ENCODE data around the gene SLIT3. TPM values are rescaled to one million over a fixed set of nuclear protein-coding genes. Genes with fewer than 3 reads are reported as not detected.

Gene SLIT3
- total RNA-seq, 4 donors from 2014 or later, result 0.72 to 37.4 (median 5.3) TPM

DNA sequence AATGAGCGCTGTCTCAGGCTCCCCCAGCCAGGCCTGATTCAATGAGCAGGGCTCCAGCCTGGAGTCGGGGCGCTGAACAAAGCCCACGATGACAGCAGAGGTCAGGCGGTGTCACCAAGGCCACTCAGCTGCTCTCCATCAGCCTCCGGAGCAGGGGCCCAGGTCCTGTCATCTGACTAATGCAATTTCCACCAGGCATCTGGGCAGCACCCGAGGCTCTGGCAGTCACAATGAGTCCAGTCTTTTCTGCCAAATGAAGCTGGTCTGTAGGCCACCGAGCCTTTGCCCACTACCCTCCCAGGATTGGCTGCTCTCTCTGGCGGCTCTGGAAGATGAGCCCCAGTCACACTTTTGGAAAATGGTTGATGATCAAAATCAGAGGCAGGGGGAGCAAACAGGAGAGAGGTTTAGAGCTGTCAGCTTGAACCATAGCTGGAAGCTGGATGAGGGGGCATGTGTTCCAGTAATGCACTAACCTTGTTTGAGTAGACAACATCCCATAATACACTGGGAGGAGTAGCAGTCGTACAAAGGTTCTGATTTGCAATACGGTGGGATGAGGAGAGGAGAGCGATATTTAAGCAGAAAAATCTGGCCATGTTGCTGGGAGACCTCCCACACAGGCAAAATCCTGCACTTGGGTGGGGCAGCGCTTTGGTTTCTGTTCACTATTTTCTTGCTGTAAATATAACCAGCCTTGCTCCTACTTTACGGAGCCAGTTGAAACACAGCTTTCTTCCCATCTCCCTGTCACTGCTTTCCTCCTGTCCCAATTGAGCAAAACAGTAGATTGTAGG, 415.4 kb downstream of the SLIT3 start:
- 72 to 82% methylated on average over 7 to 11 of the region's 14 CpGs for WGBS, 2 donors
- peaks cover 0 to 6% (median 0%) of the 10 kb centered on the region in 3 donors for H3K4me1 ChIP-seq
- peaks cover 0 to 29% (median 0%) of the 10 kb centered on the region in 4 donors for H3K27me3 ChIP-seq
- no peak for DNase-seq
- no peak overlapping the region for H3K27ac ChIP-seq
- TF ChIP-seq POLR2A (IDR thresholded peaks at IDR 0.05), result no peak
- TF ChIP-seq, protein P1, sequence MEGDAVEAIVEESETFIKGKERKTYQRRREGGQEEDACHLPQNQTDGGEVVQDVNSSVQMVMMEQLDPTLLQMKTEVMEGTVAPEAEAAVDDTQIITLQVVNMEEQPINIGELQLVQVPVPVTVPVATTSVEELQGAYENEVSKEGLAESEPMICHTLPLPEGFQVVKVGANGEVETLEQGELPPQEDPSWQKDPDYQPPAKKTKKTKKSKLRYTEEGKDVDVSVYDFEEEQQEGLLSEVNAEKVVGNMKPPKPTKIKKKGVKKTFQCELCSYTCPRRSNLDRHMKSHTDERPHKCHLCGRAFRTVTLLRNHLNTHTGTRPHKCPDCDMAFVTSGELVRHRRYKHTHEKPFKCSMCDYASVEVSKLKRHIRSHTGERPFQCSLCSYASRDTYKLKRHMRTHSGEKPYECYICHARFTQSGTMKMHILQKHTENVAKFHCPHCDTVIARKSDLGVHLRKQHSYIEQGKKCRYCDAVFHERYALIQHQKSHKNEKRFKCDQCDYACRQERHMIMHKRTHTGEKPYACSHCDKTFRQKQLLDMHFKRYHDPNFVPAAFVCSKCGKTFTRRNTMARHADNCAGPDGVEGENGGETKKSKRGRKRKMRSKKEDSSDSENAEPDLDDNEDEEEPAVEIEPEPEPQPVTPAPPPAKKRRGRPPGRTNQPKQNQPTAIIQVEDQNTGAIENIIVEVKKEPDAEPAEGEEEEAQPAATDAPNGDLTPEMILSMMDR (IDR thresholded peaks at IDR 0.05), result no peak
- intact Hi-C loops (cut with DNase I), result no loop called here
- no peaks in the 10 kb centered on the region for H3K9me3 ChIP-seq
- H3K4me3 ChIP-seq, result no peak overlapping the region
- H3K36me3 ChIP-seq, result no peaks in the 10 kb centered on the region

DNA sequence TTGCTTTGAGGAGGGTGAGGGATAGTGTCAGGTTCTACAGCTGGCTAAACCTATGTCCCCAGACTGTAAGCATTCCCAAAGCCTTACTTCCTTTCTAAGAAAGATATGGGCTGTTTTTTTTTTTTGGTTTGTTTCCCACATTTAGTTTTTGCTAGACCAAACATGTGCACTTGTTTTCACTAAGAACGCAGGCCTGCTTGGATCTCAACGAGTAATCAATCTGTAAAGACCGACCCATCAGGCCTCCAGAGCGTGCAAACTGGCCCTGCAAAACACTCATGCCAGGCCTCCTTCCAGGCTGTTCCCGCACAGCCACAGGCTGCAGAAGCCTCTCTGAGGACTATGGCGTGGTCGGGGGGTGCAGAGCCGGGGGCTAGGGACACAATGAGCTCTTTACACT, 416.9 kb downstream of the SLIT3 start:
- DNase-seq, result no peak
- Histone ChIP-seq H3K4me1 (peaks cover 0 to 6% (median 0%) of the 10 kb centered on the region in 3 donors), H3K36me3 (no peaks in the 10 kb centered on the region), H3K9me3 (no peaks in the 10 kb centered on the region), H3K4me3 (no peak overlapping the region), H3K27me3 (peaks cover 0 to 28% (median 0%) of the 10 kb centered on the region in 4 donors), H3K27ac (no peak overlapping the region)
- WGBS, 2 donors, result 45 to 63% methylated on average over 5 to 8 of the region's 8 CpGs
- TF ChIP-seq POLR2A (IDR thresholded peaks at IDR 0.05), result no peak
- TF ChIP-seq, protein P1 (IDR thresholded peaks at IDR 0.05), result no peak
- intact Hi-C loops (cut with DNase I), result no loop called here

DNA sequence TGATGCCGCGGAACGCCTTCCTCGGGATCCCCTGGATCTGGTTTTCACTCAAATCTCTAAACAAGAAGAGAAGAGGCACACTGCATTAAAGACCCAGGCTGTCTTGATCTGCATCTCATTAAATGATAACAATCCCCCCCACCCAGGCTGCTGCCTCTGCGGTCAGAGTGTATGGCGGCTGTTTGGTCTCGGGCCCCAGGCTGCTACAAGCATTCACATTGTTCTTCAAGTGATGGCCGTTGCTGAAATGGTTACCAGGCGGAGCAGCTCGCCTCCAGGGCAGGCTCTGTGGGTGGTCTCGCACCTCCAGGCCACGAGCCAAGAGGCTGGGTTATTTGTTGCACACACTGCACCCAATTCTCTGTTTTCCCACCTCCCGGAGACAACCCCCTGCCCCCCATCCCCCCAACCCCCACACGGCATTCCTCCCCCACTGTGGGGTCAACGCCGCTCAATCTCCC, 417.6 kb downstream of the SLIT3 start:
- Histone ChIP-seq H3K9me3 (no peaks in the 10 kb centered on the region), H3K36me3 (no peaks in the 10 kb centered on the region), H3K27ac (no peak overlapping the region), H3K27me3 (peaks cover 0 to 22% (median 0%) of the 10 kb centered on the region in 4 donors), H3K4me1 (peaks cover 0 to 6% (median 0%) of the 10 kb centered on the region in 3 donors), H3K4me3 (no peak overlapping the region)
- no peak for TF ChIP-seq POLR2A (IDR thresholded peaks at IDR 0.05)
- TF ChIP-seq, protein P1 (IDR thresholded peaks at IDR 0.05), result no peak
- intact Hi-C loops (cut with DNase I), result no loop called here
- 71 to 90% methylated on average over 8 to 12 of the region's 16 CpGs for WGBS, 2 donors
- no peak for DNase-seq

DNA sequence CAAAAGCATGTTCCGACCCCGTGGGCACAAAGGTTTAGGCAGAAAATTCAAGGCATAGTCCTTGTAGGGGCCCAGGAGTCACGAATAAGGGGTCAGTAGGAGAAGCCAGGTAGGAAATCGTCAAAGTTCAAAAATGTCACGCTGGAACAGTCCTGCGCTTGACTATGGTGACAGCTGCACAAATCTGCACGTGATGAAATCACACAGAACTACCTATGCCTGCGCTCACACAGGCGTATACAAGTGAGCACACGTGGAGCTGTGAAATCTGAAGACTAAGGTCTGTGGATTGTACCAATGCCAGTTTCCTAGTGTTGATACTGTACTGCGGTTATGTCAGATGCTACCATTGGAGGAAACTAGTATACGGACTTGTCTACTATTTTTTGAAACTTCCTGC, 418.7 kb downstream of the SLIT3 start:
- no peak for DNase-seq
- Histone ChIP-seq H3K27me3 (peaks cover 0 to 11% (median 0%) of the 10 kb centered on the region in 4 donors), H3K9me3 (no peaks in the 10 kb centered on the region), H3K27ac (no peak overlapping the region), H3K4me1 (peaks cover 0 to 6% (median 0%) of the 10 kb centered on the region in 3 donors), H3K36me3 (no peaks in the 10 kb centered on the region), H3K4me3 (no peak overlapping the region)
- no peak for TF ChIP-seq POLR2A (IDR thresholded peaks at IDR 0.05)
- TF ChIP-seq, protein P1 (IDR thresholded peaks at IDR 0.05), result no peak
- intact Hi-C loops (cut with DNase I), result no loop called here
- 82 to 84% methylated on average over 12 of the region's 12 CpGs for WGBS, 2 donors

DNA sequence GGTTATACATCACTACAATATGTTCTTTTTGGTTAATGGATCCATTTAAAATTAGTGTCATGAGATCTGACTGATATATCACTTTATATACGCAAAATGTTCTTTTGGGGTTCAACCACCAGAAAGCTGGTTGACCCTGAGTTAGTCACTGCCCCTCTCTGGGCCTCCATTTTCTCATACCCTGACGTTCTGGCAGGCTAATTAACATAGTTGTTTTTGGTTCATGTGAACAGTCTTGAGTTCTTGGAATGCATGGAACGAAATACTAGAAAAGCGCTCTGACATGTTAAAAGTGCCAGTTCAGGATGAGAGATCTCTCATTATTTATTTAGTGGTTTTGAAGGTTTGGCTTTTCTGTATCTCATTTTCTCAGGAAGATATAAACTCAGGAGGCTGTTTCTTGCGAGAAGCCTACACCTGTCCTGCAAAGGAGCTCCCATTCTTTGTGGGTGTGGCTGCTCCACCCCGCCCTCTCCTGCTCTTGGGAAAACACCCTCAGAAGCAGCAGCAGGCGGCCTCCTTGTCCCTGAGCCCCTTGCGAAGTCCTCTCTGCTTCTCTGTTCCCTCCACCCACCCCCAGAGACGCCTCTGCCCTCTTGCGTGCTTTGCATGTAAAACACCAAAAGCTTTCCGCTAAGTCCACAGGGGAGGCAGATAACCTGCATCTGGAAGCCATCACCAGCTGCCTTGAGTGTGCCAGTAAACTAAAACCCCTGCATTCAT, 419.4 kb downstream of the SLIT3 start:
- Histone ChIP-seq H3K9me3 (no peaks in the 10 kb centered on the region), H3K27me3 (peaks cover 0 to 7% (median 0%) of the 10 kb centered on the region in 4 donors), H3K4me3 (no peak overlapping the region), H3K4me1 (peaks cover 0 to 6% (median 0%) of the 10 kb centered on the region in 3 donors), H3K36me3 (no peaks in the 10 kb centered on the region), H3K27ac (no peak overlapping the region)
- TF ChIP-seq, protein P1 (IDR thresholded peaks at IDR 0.05), result no peak
- TF ChIP-seq POLR2A (IDR thresholded peaks at IDR 0.05), result no peak
- intact Hi-C loops (cut with DNase I), result no loop called here
- 59 to 64% methylated on average over 7 to 8 of the region's 11 CpGs for WGBS, 2 donors
- DNase-seq, result no peak
